Body of pancreas (tissue), 4 donors: ENCODE results near the gene SPTB. TPM values are rescaled to one million over a fixed set of nuclear protein-coding genes. Genes with fewer than 3 reads are reported as not detected.

ENCODE experiments used
- ATAC-seq: fragments of 150-250 bp; one replicate; pipeline ENCODE4 v1.9.1; 2016
- DNase-seq, 4 donors: peaks; one replicate each; pipeline ENCODE4 v3.0.0-alpha.2; 2019
- H3K27ac ChIP-seq, 4 donors: fragments of 200-600 bp; sonication (generic); 1 replicate in 3 of 4; 2 replicates in 1 of 4; pipeline versions ENCODE4 v1.5.1 to v1.6.1; 2016 to 2019; ENCODE audit warnings: mild to moderate bottlenecking in 1 of 4, mixed read lengths in 1 of 4, moderate library complexity in 1 of 4
- H3K27me3 ChIP-seq, 2 donors: fragments of 200-600 bp; sonication (generic); one replicate each; pipeline ENCODE4 v1.6.0; 2016; ENCODE audit warnings: mild to moderate bottlenecking in 1 of 2
- H3K36me3 ChIP-seq, 2 donors: fragments of 200-600 bp; sonication (generic); replicated peaks in 1 of 2; 2 replicates each; pipeline ENCODE4 v1.5.1; 2016; ENCODE audit warnings: low read depth in 2 of 2; ENCODE audit not compliant: insufficient read depth in 1 of 2
- H3K4me1 ChIP-seq: fragments of 200-600 bp; sonication (generic); one replicate; pipeline ENCODE4 v1.6.0; 2016
- H3K4me3 ChIP-seq, 2 donors: fragments of 200-600 bp; sonication (generic); 1 replicate in 1 of 2; 2 replicates in 1 of 2; pipeline ENCODE4 v1.5.1; 2016 to 2019
- H3K9me3 ChIP-seq, 3 donors: fragments of 200-600 bp; sonication (generic); 1 replicate in 2 of 3; 2 replicates in 1 of 3; pipeline ENCODE4 v1.5.1; 2016
- POLR2A ChIP-seq, 3 donors: fragments of 450-650 bp; IDR thresholded peaks; one replicate each; pipeline ENCODE4 v1.6.1; 2016; ENCODE audit warnings: antibody characterized with exemption in 3 of 3, mild to moderate bottlenecking in 2 of 3
- WGBS, 2 donors: methylation state at CpG; one replicate each; pipeline ENCODE4 v1.1.5; 2017; 5-methylcytosine and 5-hydroxymethylcytosine counted together
- intact Hi-C: fragments of 100-400 bp; cut with DNase I; formaldehyde crosslinking; loops from one replicate; pipeline ENCODE4 v1.15.1; 2023
- total RNA-seq, 2 donors: library from RNA; depleted of rRNA; stranded (reverse); fragments of >200 nt; gene quantifications; one replicate each; pipeline ENCODE4 v1.1.0, GENCODE V29; 2016
- TF ChIP-seq, protein P1 (sequence below), 7 experiments: fragments of 450-650 bp in 4 of 7; fragments of 200-600 bp in 3 of 7; sonication (generic) in 3 of 7; IDR thresholded peaks; one replicate each; pipeline ENCODE4 v1.5.1; 2016 to 2019; ENCODE audit warnings: antibody characterized with exemption in 7 of 7

The SPTB gene
- total RNA-seq, 2 donors from 2014 or later: 3.4 to 8.6 TPM

DNA sequence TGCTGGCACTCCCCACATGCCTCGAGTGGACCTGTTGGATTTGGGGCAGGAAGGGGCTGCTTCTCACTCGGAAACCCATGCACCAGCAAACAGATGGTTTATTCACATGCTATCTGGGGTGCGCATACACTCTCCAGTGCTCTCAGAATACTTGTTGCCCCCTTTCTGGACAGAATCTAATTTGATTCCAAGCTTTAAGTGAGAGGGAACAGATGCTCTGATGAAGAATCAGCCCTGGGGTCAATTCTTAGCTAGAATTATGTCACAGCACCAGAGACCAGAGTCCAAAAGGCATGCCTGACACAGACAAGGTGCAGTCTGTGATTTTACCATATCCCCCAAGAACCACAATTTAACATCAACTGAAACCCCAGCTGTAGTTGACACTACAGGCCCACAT lies 83.8 kb downstream of the SPTB start:
- Histone ChIP-seq H3K4me1 (no peaks in the 10 kb centered on the region), H3K27me3 (no peaks in the 10 kb centered on the region), H3K36me3 (no peaks in the 10 kb centered on the region), H3K9me3 (no peaks in the 10 kb centered on the region), H3K4me3 (no peak overlapping the region), H3K27ac (no peak overlapping the region)
- ATAC-seq (no peak), DNase-seq (no peak)
- no peak for TF ChIP-seq POLR2A (IDR thresholded peaks at IDR 0.05)
- TF ChIP-seq, protein P1, sequence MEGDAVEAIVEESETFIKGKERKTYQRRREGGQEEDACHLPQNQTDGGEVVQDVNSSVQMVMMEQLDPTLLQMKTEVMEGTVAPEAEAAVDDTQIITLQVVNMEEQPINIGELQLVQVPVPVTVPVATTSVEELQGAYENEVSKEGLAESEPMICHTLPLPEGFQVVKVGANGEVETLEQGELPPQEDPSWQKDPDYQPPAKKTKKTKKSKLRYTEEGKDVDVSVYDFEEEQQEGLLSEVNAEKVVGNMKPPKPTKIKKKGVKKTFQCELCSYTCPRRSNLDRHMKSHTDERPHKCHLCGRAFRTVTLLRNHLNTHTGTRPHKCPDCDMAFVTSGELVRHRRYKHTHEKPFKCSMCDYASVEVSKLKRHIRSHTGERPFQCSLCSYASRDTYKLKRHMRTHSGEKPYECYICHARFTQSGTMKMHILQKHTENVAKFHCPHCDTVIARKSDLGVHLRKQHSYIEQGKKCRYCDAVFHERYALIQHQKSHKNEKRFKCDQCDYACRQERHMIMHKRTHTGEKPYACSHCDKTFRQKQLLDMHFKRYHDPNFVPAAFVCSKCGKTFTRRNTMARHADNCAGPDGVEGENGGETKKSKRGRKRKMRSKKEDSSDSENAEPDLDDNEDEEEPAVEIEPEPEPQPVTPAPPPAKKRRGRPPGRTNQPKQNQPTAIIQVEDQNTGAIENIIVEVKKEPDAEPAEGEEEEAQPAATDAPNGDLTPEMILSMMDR (IDR thresholded peaks at IDR 0.05): no peak
- intact Hi-C loops: no loop called here
- WGBS, 2 donors: 78 to 85% methylated on average over 3 of the region's 3 CpGs

DNA sequence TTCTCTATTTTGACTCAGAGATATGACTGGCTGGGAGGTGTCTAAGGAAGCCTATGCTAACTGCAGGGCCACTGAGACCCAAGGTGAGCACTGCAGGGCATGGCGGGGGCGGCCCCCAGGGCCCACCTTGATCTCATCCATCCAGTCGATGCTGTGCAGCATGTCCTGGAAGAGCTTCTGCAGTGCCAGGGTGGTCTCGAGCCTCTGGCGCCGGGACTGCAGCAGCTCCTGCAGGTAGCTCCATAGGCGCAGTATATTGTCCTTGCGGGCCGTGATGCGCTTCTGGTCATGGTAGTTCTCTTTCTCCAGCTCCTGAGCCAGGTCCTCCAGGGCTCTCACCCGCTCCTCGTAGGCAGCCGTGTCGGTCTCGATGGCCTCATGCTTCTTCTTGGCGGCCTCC lies 84.5 kb downstream of the SPTB start:
- no peaks in the 10 kb centered on the region for H3K27me3 ChIP-seq
- ATAC-seq (no peak), DNase-seq (no peak)
- H3K4me1 ChIP-seq: no peaks in the 10 kb centered on the region
- TF ChIP-seq, protein P1 (IDR thresholded peaks at IDR 0.05): no peak
- no peak for TF ChIP-seq POLR2A (IDR thresholded peaks at IDR 0.05)
- no peaks in the 10 kb centered on the region for H3K9me3 ChIP-seq
- 93 to 98% methylated on average over 8 to 14 of the region's 16 CpGs for WGBS, 2 donors
- H3K4me3 ChIP-seq: no peak overlapping the region
- intact Hi-C loops: no loop called here
- H3K36me3 ChIP-seq: no peaks in the 10 kb centered on the region
- no peak overlapping the region for H3K27ac ChIP-seq

DNA sequence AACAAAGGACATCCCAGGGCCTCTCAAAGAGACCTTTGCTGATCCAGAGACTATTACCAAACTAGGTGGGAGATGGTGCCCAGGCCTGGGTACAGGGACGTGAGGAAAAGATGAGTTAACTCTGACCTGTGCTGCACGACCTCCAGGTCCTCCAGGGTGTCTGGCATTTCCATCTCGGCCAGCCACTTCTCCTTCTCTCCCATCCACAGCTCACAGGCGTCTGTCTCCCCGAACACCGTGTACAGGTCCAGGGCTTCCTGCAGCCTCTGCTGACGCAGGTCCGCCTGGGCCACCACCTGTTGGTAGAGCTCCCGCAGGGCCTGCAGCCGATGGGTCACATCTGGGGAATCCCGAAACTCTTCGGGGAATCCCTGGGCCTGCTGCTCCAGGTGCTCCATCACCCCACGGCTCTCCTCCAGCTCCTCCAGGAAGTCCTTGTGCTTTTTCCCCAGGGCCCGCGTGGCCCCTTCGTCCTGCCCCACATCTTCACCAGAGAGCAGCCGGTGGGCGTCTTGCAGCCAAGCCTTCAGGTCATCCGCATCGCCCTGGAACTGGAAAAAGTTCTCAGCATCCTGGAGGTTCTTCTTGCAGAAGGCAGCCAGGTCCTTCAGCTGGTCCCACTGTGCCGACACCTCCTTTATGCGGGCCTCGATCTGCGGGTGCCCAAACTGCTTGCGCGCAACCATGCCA lies 86.7 kb downstream of the SPTB start:
- WGBS, 2 donors: 91 to 93% methylated on average over 19 to 25 of the region's 26 CpGs
- Histone ChIP-seq H3K9me3 (no peaks in the 10 kb centered on the region), H3K36me3 (no peaks in the 10 kb centered on the region), H3K27me3 (no peaks in the 10 kb centered on the region), H3K4me3 (no peak overlapping the region), H3K4me1 (no peaks in the 10 kb centered on the region), H3K27ac (no peak overlapping the region)
- intact Hi-C loops: no loop called here
- no peak for DNase-seq
- ATAC-seq: no peak
- TF ChIP-seq, protein P1 (IDR thresholded peaks at IDR 0.05): no peak
- no peak for TF ChIP-seq POLR2A (IDR thresholded peaks at IDR 0.05)

DNA sequence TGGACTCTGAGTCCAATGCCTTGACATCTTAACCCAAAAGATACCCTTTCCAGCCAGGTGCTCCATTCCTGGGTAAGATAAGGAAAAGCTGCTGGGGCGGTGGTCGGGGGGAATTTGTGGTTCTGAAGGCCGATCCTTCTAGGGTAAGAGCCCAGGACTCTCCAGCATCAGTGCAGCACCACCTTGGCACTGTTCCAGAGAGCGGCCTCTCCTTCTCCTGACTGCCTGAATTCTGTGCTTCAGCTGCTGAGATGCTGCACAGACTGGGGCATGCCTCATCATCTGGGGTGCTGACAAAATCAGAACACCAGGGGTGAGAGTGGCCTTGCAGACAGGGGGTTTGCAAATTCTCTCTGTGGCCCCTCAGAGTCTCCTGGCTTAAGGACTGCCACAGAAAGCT lies 87.5 kb downstream of the SPTB start:
- no peak overlapping the region for H3K27ac ChIP-seq
- intact Hi-C loops: no loop called here
- 72 to 93% methylated on average over 3 to 4 of the region's 4 CpGs for WGBS, 2 donors
- no peaks in the 10 kb centered on the region for H3K36me3 ChIP-seq
- H3K4me1 ChIP-seq: no peaks in the 10 kb centered on the region
- no peaks in the 10 kb centered on the region for H3K9me3 ChIP-seq
- no peaks in the 10 kb centered on the region for H3K27me3 ChIP-seq
- H3K4me3 ChIP-seq: no peak overlapping the region
- TF ChIP-seq POLR2A (IDR thresholded peaks at IDR 0.05): no peak
- TF ChIP-seq, protein P1 (IDR thresholded peaks at IDR 0.05): no peak
- DNase-seq: no peak
- ATAC-seq: no peak

DNA sequence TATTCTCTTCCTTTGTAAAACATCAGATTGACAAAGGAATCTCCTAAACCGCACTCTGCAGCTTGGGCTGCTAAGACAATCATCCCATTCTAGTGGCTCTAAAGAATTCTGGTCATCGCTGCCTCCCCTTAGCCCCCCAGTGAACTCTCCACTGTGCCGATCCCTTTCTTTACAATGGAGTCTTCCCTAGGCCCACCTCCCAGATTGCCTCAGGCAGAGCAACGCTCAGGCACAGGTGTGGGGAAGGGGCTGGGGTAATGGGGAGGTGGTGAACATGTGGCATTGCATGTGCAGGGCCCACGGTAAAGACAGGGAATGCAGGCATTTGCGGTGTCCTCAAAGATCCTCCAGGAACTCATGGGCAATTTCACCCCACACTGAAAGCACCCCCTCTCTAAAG lies 89.2 kb downstream of the SPTB start:
- no peaks in the 10 kb centered on the region for H3K4me1 ChIP-seq
- no peaks in the 10 kb centered on the region for H3K27me3 ChIP-seq
- intact Hi-C loops: no loop called here
- WGBS, 2 donors: 92 to 96% methylated on average over 6 of the region's 6 CpGs
- ATAC-seq: no peak
- DNase-seq: no peak
- no peaks in the 10 kb centered on the region for H3K36me3 ChIP-seq
- H3K9me3 ChIP-seq: no peaks in the 10 kb centered on the region
- no peak for TF ChIP-seq POLR2A (IDR thresholded peaks at IDR 0.05)
- no peak overlapping the region for H3K4me3 ChIP-seq
- H3K27ac ChIP-seq: no peak overlapping the region
